ENCODE measurements around the gene GOLGA8T.
"Not testable (repeated sequence)": the region's sequence is repeated elsewhere in the genome, so short reads cannot be mapped to it uniquely, and the experiment has no call there.

Gene GOLGA8T

GRCh38 chr15:30134751-30135150 is at the start of gene GOLGA8T:
TSS of gene GOLGA8T (plus strand) at chr15:30135051. CDS start at chr15:30135149, 98 bp downstream.
- not testable (repeated sequence) for H3K4me3 Mint-ChIP-seq; H3K4me1 Mint-ChIP-seq (ENCODE audit: low read depth); DNase-seq (ENCODE audit: low spot score); H3K27ac Mint-ChIP-seq; H3K27me3 Mint-ChIP-seq (ENCODE audit: low read depth); H3K9me3 Mint-ChIP-seq; H3K36me3 Mint-ChIP-seq (ENCODE audit: low read depth)

- H3K27me3 Mint-ChIP-seq (ENCODE audit: low read depth); DNase-seq (ENCODE audit: low spot score); H3K4me3 Mint-ChIP-seq; H3K9me3 Mint-ChIP-seq; H3K27ac Mint-ChIP-seq; H3K4me1 Mint-ChIP-seq (ENCODE audit: low read depth); H3K36me3 Mint-ChIP-seq (ENCODE audit: low read depth): not testable (repeated sequence)
Observed at GRCh38 chr15:30097827-30098226, 37.0 kb upstream of the GOLGA8T start.

GRCh38 chr15:30102890-30103289 is 32.0 kb upstream of the GOLGA8T start:
- H3K9me3 Mint-ChIP-seq; H3K27me3 Mint-ChIP-seq (ENCODE audit: low read depth); H3K36me3 Mint-ChIP-seq (ENCODE audit: low read depth); DNase-seq (ENCODE audit: low spot score); H3K4me1 Mint-ChIP-seq (ENCODE audit: low read depth); H3K27ac Mint-ChIP-seq; H3K4me3 Mint-ChIP-seq: not testable (repeated sequence)

GRCh38 chr15:30103941-30104507 is 30.8 kb upstream of the GOLGA8T start:
- DNase-seq (ENCODE audit: low spot score); H3K9me3 Mint-ChIP-seq; H3K4me1 Mint-ChIP-seq (ENCODE audit: low read depth); H3K27ac Mint-ChIP-seq; H3K4me3 Mint-ChIP-seq; H3K27me3 Mint-ChIP-seq (ENCODE audit: low read depth); H3K36me3 Mint-ChIP-seq (ENCODE audit: low read depth): not testable (repeated sequence)

- H3K27me3 Mint-ChIP-seq (ENCODE audit: low read depth); DNase-seq (ENCODE audit: low spot score); H3K4me3 Mint-ChIP-seq; H3K36me3 Mint-ChIP-seq (ENCODE audit: low read depth); H3K9me3 Mint-ChIP-seq; H3K4me1 Mint-ChIP-seq (ENCODE audit: low read depth); H3K27ac Mint-ChIP-seq: not testable (repeated sequence)
Observed at GRCh38 chr15:30110591-30110990, 24.3 kb upstream of the GOLGA8T start.

- not testable (repeated sequence) for H3K27ac Mint-ChIP-seq
Observed at GRCh38 chr15:30130066-30130465, 4.8 kb upstream of the GOLGA8T start.

GRCh38 chr15:30143246-30143645 is 8.4 kb downstream of the GOLGA8T start:
- H3K4me1 Mint-ChIP-seq (ENCODE audit: low read depth); H3K27me3 Mint-ChIP-seq (ENCODE audit: low read depth); DNase-seq (ENCODE audit: low spot score); H3K27ac Mint-ChIP-seq; H3K36me3 Mint-ChIP-seq (ENCODE audit: low read depth); H3K4me3 Mint-ChIP-seq; H3K9me3 Mint-ChIP-seq: not testable (repeated sequence)

More at GRCh38 chr15:30130066-30130465, 4.8 kb upstream of the GOLGA8T start:
- not testable (repeated sequence) for H3K9me3 Mint-ChIP-seq; H3K4me3 Mint-ChIP-seq; H3K27me3 Mint-ChIP-seq (ENCODE audit: low read depth); H3K4me1 Mint-ChIP-seq (ENCODE audit: low read depth); H3K36me3 Mint-ChIP-seq (ENCODE audit: low read depth); DNase-seq (ENCODE audit: low spot score)

- H3K9me3 Mint-ChIP-seq; DNase-seq (ENCODE audit: low spot score); H3K27ac Mint-ChIP-seq; H3K4me1 Mint-ChIP-seq (ENCODE audit: low read depth); H3K4me3 Mint-ChIP-seq; H3K36me3 Mint-ChIP-seq (ENCODE audit: low read depth); H3K27me3 Mint-ChIP-seq (ENCODE audit: low read depth): not testable (repeated sequence)
Observed at GRCh38 chr15:30149891-30150290, 15.0 kb downstream of the GOLGA8T start.

GRCh38 chr15:30162479-30163357 is 27.9 kb downstream of the GOLGA8T start:
- not testable (repeated sequence) for H3K9me3 Mint-ChIP-seq; DNase-seq (ENCODE audit: low spot score); H3K4me1 Mint-ChIP-seq (ENCODE audit: low read depth); H3K27ac Mint-ChIP-seq; H3K36me3 Mint-ChIP-seq (ENCODE audit: low read depth); H3K27me3 Mint-ChIP-seq (ENCODE audit: low read depth); H3K4me3 Mint-ChIP-seq

GRCh38 chr15:30163759-30164158 is 28.9 kb downstream of the GOLGA8T start:
- H3K4me1 Mint-ChIP-seq (ENCODE audit: low read depth); DNase-seq (ENCODE audit: low spot score); H3K27ac Mint-ChIP-seq; H3K27me3 Mint-ChIP-seq (ENCODE audit: low read depth); H3K4me3 Mint-ChIP-seq; H3K9me3 Mint-ChIP-seq; H3K36me3 Mint-ChIP-seq (ENCODE audit: low read depth): not testable (repeated sequence)

- H3K9me3 Mint-ChIP-seq; H3K27me3 Mint-ChIP-seq (ENCODE audit: low read depth); DNase-seq (ENCODE audit: low spot score); H3K27ac Mint-ChIP-seq; H3K4me1 Mint-ChIP-seq (ENCODE audit: low read depth); H3K36me3 Mint-ChIP-seq (ENCODE audit: low read depth); H3K4me3 Mint-ChIP-seq: not testable (repeated sequence)
Observed at GRCh38 chr15:30164257-30164656, 29.4 kb downstream of the GOLGA8T start.

GRCh38 chr15:30167403-30167802 is 32.6 kb downstream of the GOLGA8T start:
- H3K4me3 Mint-ChIP-seq; H3K36me3 Mint-ChIP-seq (ENCODE audit: low read depth); H3K27me3 Mint-ChIP-seq (ENCODE audit: low read depth); H3K27ac Mint-ChIP-seq; H3K9me3 Mint-ChIP-seq; H3K4me1 Mint-ChIP-seq (ENCODE audit: low read depth); DNase-seq (ENCODE audit: low spot score): not testable (repeated sequence)

GRCh38 chr15:30167886-30168285 is 33.0 kb downstream of the GOLGA8T start:
- H3K27ac Mint-ChIP-seq; H3K4me1 Mint-ChIP-seq (ENCODE audit: low read depth); H3K4me3 Mint-ChIP-seq; H3K9me3 Mint-ChIP-seq; H3K27me3 Mint-ChIP-seq (ENCODE audit: low read depth); H3K36me3 Mint-ChIP-seq (ENCODE audit: low read depth); DNase-seq (ENCODE audit: low spot score): not testable (repeated sequence)

- DNase-seq (ENCODE audit: low spot score); H3K27ac Mint-ChIP-seq; H3K4me3 Mint-ChIP-seq; H3K4me1 Mint-ChIP-seq (ENCODE audit: low read depth); H3K36me3 Mint-ChIP-seq (ENCODE audit: low read depth); H3K27me3 Mint-ChIP-seq (ENCODE audit: low read depth); H3K9me3 Mint-ChIP-seq: not testable (repeated sequence)
Observed at GRCh38 chr15:30171452-30171851, 36.6 kb downstream of the GOLGA8T start.

Data from T-helper 2 cell treated with Interferon-gamma antibody and Interleukin-4, amounts not matched to agents 5 μg/mL and 100 μg/mL, for 36 hours (primary cell).